NCI-H1105 treated with DMSO at 0.1 percent for 48 hours (cell line): ENCODE data around the gene PRKCZ.
"Not testable (repeated sequence)": the region's sequence is repeated elsewhere in the genome, so short reads cannot be mapped to it uniquely, and the experiment has no call there.

ENCODE experiments used
- DNase-seq: peaks from one replicate; lab custom pipeline; 2025; lab: John Stamatoyannopoulos, UW

Gene PRKCZ

GRCh38 chr1:2134621-2135307 is 84.6 kb downstream of the PRKCZ start:
- no peak for DNase-seq

DNA sequence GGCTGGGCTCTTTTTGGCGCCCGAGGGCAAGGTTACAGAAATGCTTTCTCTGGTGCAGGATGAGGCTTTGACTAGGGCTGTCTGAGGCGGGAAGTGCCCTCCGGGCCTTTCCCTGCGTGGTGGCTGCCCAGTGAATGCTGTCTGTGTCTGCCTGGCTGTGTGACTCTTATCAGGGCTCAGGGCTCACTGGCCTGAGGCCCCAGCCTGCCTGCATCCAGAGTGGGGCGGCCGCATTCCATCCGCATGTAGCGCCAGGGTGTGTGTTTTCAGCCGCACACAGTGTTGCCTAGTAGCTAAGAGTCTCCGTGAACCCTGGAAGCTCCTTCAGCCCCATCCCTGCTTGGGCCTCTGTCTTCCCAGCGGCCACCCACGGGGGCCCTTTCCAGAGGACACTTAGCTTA is 85.2 kb downstream of the PRKCZ start:
- no peak for DNase-seq

DNA sequence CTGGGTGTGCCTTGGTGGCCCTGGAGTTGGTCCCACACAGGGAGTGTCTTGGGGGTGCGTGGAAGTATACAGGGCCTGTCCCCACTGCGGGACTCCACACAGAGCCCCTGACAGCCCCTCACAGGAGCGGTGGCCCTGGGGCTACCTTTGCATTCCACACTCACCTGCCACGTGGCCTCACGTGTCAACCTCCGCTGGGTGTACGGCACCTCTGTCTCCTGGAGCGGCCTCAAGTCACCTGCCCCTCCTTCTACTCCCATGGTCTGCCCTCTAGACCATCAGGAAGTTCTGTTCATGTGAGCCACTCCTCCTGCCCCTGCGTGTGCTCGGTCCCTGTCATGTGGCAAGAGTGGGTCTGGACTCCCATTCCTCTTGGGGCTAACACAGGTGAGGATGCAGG is 85.7 kb downstream of the PRKCZ start:
- DNase-seq, result no peak

DNA sequence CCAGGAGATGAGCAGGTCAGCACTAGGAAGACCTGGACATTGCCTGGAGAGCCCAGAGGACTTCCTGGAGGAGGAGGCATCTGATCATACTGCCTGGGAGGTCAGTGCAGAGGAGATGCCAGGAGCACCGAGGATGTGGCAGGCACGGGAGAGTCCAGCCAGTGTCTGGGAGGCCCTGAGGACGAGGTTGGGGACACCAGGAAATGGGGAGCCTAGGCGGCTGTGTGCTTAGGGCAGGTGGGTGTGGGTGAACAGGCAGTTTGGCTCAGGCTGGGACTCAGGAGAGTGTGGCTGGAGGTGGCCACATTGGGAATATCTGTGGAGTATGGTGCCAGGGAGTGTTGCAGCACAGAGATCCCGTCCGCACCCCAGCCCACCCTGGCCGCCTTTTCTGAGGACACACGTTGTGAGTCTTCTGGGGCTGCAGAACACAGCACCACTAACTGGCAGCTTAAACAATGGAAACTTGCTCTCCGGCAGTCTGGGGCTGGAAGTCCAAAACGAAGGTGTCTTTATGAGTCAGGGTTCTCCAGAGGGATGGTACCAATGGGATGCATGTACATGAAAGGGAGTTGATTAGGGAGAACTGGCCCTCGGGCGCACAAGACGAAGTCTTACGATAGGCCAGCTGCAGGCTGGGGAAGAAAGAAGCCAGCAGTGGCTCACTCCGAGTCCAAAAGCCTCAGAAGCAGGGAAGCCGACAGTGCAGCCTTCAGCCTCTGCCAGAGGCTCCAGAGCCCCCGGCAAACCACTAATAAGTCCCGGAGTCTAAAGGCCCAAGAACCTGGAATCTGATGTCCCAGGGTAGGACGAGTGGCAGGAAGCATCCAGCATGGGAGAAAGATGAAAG is 86.4 kb downstream of the PRKCZ start:
- DNase-seq, result no peak

- no peak for DNase-seq
These were observed 87.3 kb downstream of the PRKCZ start for GRCh38 chr1:2137257-2138121.

DNA sequence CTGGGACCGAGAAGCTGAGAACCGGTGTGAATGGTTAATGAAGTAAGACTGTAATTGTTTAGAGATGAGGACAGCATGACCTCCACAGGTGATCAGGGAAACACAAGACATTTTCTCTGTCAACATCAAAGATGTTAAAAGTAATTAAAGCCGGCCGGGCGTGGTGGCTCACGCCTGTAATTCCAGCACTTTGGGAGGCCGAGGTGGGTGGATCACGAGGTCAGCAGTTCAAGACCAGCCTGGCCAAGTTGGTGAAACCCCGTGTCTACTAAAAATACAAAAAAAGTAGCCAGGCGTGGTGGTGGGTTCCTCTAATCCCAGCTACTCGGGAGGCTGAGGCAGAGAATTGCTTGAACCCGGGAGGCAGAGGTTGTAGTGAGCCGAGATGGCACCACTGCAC is 88.9 kb downstream of the PRKCZ start:
- not testable (repeated sequence) for DNase-seq

- DNase-seq, result no peak
These were observed 90.8 kb downstream of the PRKCZ start for GRCh38 chr1:2141025-2141424.

- DNase-seq, result no peak
These were observed 93.7 kb downstream of the PRKCZ start for GRCh38 chr1:2143814-2144500.

DNA sequence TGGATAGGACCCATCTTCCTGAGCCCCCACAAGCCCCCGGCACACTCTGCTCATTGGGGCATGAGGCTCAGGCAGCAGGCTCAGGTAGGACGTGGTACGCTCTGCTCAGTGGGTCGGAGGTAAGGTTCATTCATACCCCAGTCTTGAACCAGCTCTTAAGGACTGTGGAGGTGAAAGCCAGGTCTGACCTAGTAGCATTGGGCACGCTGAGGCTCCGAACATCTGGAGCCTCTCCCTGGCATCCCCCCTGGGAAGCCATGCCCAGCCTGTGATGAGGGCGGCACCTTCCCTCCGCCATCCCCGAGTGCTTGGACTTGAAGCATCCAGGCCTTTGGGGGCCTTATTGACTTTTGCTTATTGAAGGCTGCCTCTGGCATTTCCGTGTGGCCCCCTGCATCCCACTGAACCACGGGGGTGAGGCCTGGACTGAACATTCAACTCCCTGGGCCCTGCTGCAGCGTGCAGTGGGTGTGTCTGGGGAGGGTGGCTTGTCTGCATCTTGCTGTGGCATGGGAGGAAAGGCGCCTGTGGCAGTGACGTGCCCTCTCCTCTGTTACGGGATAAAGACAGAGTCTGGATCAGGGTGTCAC is 94.4 kb downstream of the PRKCZ start:
- no peak for DNase-seq

DNA sequence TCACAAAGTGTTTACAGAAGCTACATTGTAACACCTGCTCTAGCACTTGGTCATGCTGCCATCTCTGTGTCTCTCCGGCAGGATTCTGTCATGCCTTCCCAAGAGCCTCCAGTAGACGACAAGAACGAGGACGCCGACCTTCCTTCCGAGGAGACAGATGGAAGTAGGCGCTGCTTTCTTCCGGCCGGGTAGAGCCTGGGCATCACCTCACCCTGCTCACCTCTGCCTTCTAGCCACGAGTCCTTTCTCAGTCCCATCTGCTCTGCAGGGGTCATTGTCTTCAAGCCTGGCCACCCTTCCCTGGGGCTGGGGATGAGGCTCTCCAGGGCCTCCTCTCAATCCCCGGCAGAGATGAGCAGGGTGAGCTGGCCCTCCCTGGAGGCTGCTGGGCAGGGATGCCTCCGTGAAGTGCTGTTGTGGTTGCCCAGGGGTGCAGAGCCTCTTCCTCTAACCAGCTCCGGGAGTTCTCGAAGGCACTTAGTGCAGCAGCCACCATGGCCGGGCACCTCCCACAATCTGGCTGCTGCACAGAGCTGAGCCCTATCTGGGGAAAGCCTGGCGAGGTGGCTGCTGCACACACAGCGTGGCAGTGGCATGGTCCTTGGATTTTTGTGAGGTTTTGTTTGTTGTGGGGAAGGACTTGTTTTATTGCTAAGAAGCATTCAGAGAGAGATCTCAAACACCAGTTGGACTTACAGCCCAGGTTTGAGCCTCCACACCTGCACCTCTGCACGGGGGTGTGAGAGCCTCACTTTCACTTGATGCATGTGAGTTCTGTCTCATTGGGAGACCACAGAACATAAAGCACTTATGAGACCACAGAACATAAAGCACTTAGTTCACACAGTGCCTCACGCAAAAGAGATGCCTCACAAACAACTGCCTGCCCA is 96.0 kb downstream of the PRKCZ start:
- no peak for DNase-seq

DNA sequence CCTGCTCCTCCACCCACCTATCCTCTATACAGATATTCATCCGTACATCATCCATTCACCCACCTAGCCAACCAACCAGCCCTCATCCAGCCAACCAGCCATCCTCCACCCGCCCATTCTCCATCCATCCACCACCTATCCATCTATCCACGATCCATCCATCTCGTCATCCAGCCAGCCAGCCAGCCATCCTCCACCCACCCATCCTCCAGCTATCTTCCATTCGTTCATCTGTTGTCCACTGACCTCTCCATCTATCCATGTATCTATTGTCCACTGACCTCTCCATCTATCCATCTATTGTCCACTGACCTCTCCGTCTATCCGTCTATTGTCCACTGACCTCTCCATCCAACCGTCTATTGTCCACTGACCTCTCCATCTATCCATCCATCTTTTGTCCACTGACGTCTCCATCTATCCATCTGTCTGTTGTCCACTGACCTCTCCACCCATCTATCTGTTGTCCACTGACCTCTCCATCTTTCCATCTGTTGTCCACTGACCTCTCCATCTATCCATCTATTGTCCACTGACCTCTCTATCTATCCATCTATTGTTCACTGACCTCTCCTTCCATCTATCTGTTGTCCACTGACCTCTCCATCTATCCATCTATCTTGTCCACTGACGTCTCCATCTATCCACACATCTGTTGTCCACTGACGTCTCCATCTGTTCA is 96.8 kb downstream of the PRKCZ start:
- DNase-seq, result no peak

DNA sequence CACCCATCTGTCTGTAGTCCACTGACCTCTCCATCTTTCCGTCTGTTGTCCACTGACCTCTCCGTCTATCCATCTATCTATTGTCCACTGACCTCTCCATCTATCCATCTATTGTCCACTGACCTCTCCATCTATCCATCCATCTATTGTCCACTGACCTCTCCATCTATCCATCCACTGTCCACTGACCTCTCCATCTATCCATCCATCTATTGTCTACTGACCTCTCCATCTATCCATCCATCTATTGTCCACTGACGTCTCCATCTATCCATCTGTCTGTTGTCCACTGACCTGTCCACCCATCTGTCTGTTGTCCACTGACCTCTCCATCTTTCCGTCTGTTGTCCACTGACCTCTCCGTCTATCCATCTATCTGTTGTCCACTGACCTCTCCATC is 97.7 kb downstream of the PRKCZ start:
- not testable (repeated sequence) for DNase-seq

DNA sequence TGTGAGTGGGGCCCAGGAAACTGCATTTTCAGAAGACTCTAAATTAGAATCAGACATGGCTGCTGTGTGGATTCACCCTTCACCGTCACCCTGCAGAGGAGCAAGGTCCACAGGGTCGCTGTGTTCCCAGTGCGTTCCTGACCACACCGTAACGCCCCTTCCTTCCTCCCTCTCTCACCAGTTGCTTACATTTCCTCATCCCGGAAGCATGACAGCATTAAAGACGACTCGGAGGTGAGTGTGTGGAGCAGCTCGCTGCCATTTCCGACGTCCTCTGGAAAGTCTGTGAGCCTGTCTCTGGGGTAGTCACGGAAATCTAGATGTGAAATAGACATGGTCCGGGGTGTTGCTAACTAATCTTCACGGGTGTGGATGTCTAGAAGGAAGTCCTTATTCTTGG is 98.5 kb downstream of the PRKCZ start:
- no peak for DNase-seq

GRCh38 chr1:2150801-2151200 is 100.6 kb downstream of the PRKCZ start:
- DNase-seq, result no peak

- no peak for DNase-seq
These were observed 101.0 kb downstream of the PRKCZ start for GRCh38 chr1:2151252-2151651.

DNA sequence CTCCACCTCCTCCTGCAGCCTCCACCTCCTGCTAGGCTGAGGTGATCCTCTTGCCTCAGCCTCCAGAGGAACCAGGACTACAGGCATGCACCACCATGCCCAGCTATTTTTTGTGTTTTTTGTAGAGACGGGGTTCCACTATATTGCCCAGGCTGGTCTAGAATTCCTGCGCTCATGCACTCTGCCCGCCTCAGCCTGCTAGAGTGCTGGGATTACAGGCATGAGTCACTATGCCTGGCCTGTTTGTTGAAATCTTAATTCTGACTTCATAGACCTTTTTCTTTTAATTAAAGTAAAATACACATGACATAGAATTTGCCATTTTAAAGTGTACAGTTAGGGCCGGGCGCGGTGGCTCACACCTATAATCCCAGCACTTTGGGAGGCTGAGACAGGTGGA is 101.7 kb downstream of the PRKCZ start:
- no peak for DNase-seq

DNA sequence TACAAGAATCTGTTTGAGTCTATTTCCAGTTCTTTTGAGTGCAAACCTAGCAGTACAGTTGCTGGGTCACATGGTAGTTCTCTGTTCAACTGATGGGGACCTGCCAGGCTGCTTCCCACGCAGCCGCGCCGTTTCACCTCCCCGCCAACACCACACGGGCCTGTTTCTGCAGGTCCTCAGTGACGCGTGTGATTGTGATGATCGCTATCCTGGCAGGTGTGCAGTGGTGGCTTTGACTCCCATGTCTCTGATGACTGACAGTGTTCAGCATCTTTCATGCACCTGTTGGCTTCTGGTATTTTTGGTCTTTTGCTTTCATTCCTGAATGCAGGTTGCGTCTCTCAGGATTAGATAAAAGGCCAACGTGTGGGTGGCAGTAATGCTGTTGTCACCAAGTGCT is 102.7 kb downstream of the PRKCZ start:
- DNase-seq, result no peak

- DNase-seq, result no peak
These were observed 103.8 kb downstream of the PRKCZ start for GRCh38 chr1:2154022-2154421.

DNA sequence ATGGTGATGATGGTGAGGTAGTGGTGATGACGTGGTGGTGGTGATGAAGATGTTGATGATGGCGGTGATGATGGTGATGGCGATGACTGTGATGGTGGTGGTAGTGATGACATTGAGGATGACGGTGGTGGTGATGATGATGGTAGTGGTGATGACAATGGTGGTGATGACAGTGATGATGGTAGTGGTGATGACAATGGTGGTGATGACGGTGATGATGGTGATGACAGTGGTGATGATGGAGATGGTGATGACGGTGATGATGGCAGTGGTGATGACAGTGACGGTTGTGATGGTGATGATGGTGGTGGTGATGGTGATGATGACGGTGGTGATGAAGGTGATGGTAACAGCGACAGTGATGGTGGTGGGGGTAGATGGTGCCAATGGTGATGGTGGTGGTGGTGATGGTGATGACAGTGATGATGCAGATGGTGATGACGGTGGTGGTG is 105.0 kb downstream of the PRKCZ start:
- no peak for DNase-seq

GRCh38 chr1:2155788-2156187 is 105.6 kb downstream of the PRKCZ start:
- no peak for DNase-seq
